H1 (cell line): ENCODE data around the gene RAD51B. TPM values are rescaled to one million over a fixed set of nuclear protein-coding genes. Genes with fewer than 3 reads are reported as not detected.

Source experiments
- ATF3 ChIP-seq: IDR thresholded peaks from 2 replicates; pipeline ENCODE4 v1.6.1; 2011; ENCODE audit warnings: low read depth, mild to moderate bottlenecking, low read length; ENCODE audit not compliant: insufficient read depth
- CHD7 ChIP-seq: fragments of 300-600 bp; sonication (generic); IDR thresholded peaks from 2 replicates; pipeline ENCODE4 v1.7.1; 2012; ENCODE audit warnings: low read length, moderate library complexity, mild to moderate bottlenecking, inconsistent platforms; ENCODE audit not compliant: insufficient replicate concordance
- CTBP2 ChIP-seq: IDR thresholded peaks from 2 replicates; pipeline ENCODE4 v1.7.0; 2011; ENCODE audit warnings: borderline replicate concordance, mild to moderate bottlenecking, moderate library complexity, mixed read lengths, low read length; ENCODE audit not compliant: insufficient read depth, insufficient read length
- HDAC6 ChIP-seq: IDR thresholded peaks from one replicate; pipeline ENCODE4 v1.7.1; 2012; ENCODE audit warnings: low read depth, mild to moderate bottlenecking, inconsistent platforms, low read length, moderate library complexity
- KDM1A ChIP-seq: fragments of 200-600, 300-600 bp; sonication (generic); IDR thresholded peaks from 2 replicates; pipeline ENCODE4 v1.7.1; 2016; ENCODE audit warnings: mild to moderate bottlenecking, low read length, borderline replicate concordance
- NANOG ChIP-seq: IDR thresholded peaks from 2 replicates; pipeline ENCODE4 v1.6.1; 2011; ENCODE audit warnings: low read length, low read depth, mild to moderate bottlenecking, inconsistent platforms; ENCODE audit not compliant: insufficient read depth, poor library complexity, severe bottlenecking
- POLR2AphosphoS5 ChIP-seq: IDR thresholded peaks from 2 replicates; pipeline ENCODE4 v1.6.1; 2011; ENCODE audit warnings: low read depth, low read length
- SRF ChIP-seq: IDR thresholded peaks from 2 replicates; pipeline ENCODE4 v1.6.1; 2011; ENCODE audit warnings: mild to moderate bottlenecking, low read depth, low read length, moderate library complexity
- polyA plus RNA-seq, 7 experiments: library from polyadenylated mRNA; depleted of rRNA in 3 of 7; stranded (reverse) in 5 of 7; unstranded in 2 of 7; fragments of >200 nt in 5 of 7; fragments of 200-250 nt in 2 of 7; gene quantifications; 1 replicate in 5 of 7; 2 replicates in 1 of 7; 4 replicates in 1 of 7; pipeline versions ENCODE4 v1.2.1 to v1.2.3, GENCODE V29; 2011 to 2013; ENCODE audit warnings: missing spikeins in 2 of 7, mixed read lengths in 2 of 7
- total RNA-seq: library from RNA; stranded (reverse); fragmentation: NEBNext Ultra II Directional; extraction: Animal tissue kit (Norgen Biotek cat#: 25700); gene quantifications from 2 replicates; pipeline ENCODE4 v1.2.1, GENCODE V29; 2021

The RAD51B gene
- total and polyA plus RNA-seq, 2 of the 8 experiments (the other 6 are each of a cell fraction or from before 2014, with no cell fraction given) = 3.9 to 14.9 TPM

GRCh38 chr14:68236582-68237458, 417.2 kb downstream of the RAD51B start (continued):
- TF ChIP-seq CHD7 = no peak
- no peak for TF ChIP-seq ATF3
- TF ChIP-seq SRF = no peak
- no peak for TF ChIP-seq HDAC6
- TF ChIP-seq NANOG = no peak
- TF ChIP-seq POLR2AphosphoS5 = no peak
- no peak for TF ChIP-seq CTBP2
- TF ChIP-seq KDM1A = no peak
